HG02759 (cell line): ENCODE data around the gene LRRC52.

ENCODE experiments used
- ATAC-seq: cut with Tn5 transposase; IDR thresholded peaks from one replicate; pipeline ENCODE4 v1.9.1; 2021; ENCODE audit warnings: mild to moderate bottlenecking, moderate library complexity; ENCODE audit not compliant: unreplicated experiment

The LRRC52 gene

GRCh38 chr1:165537356-165538109 is 6.3 kb upstream of the LRRC52 start:
- no peak for ATAC-seq

DNA sequence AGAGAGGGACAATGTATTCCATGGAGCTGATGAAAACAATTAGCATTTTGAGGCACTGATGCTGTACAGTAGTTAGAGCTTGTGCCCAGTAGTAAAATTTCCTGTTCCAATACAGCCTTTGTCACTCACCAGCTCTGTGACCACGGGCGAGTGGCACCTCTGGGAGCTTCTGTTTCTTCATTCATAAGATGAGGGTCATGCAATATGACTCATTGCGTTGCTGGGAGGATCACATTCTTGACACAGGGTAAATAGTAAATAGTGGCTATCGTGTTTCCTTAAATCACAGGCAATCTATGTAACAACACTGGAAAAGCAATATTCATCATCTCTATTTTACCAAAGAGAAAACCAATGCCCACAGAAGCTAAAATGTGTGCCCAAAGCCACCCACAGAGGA is 4.5 kb upstream of the LRRC52 start:
- ATAC-seq: no peak

DNA sequence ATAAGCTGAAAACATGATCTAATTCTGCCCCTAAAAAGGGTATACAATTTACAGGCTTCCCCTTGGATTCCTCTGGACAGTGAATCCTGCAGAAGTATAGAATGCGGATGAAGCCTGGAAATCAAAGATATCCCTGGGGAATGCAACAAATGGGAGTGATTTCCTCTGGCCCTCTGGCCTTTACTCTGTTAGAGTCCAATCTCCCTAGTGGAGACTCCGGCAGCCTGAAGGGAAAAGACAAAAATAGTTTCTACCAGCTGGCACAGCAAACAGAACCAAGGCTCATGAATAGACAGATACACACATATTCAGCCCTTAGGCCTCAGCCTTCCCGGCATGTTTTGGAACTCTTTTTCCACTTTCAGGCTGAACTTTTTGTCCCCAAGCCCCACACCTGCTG is 3.9 kb upstream of the LRRC52 start:
- no peak for ATAC-seq

GRCh38 chr1:165542015-165542631 is 1.7 kb upstream of the LRRC52 start:
- no peak for ATAC-seq

GRCh38 chr1:165542647-165543046 is 1.2 kb upstream of the LRRC52 start:
- ATAC-seq: no peak

GRCh38 chr1:165544996-165545395 is 1.2 kb downstream of the LRRC52 start:
- no peak for ATAC-seq

DNA sequence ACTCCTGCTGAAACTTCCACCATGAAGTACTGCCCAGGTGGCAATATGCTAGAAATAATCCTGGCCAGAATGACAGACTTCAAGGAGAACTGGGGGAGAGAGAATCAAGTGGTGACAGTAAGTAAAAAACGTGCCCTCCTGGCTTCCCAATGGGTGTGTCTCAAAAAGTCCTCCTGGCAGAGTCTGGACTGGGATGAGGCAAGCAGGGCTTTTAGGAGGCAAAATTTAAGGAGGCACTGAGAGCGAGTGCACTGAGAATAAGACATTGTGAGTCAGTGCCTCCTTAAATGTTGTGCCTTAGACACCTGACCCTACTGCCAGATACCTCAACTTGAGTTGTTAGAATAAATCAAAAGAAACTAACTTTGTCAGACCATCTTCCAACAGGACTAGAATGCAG is 2.2 kb downstream of the LRRC52 start:
- no peak for ATAC-seq

GRCh38 chr1:165549973-165550372 is 6.2 kb downstream of the LRRC52 start:
- no peak for ATAC-seq

DNA sequence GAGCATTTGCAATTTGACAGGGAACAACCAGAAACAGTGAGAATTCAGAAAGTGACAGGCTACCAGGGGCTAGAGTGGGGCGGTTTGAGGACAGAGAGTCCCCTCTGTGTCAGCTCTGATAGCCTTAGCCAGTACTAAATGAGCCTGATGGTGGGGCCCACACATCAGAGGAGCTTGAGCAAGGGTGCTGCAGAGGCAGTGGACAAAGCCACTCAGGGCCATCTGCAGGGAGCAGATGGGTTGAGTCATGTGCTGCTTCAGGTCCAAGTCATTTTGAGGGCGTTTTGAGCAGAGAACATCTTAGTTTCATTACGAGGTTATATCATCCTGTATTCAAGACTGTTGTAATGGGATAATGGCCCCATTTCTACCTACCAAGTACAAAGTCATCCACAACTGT is 7.7 kb downstream of the LRRC52 start:
- no peak for ATAC-seq

- ATAC-seq: no peak
These were observed 17.3 kb downstream of the LRRC52 start for GRCh38 chr1:165560883-165561656.

GRCh38 chr1:165562571-165562970 is 18.8 kb downstream of the LRRC52 start:
- ATAC-seq: no peak

GRCh38 chr1:165563551-165563950 is 19.8 kb downstream of the LRRC52 start:
- no peak for ATAC-seq

DNA sequence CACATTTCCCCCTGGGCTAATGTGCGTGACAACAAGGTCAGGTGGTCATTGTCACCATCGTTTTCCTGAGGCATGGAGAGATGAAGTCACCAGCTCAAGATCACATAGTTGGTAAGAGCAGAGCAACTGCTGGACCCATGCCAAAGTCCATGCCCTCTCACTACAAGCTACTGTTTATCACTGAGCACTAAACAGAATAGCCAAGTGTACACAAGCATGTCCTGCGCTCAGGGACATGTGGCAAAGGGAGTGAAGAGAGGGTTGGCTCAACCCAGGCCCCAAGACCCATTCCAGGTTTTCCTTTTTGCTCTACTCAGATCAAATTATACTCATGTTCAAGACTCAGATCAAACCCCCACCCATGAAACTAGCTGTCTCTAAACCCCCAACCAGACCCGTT is 20.8 kb downstream of the LRRC52 start:
- no peak for ATAC-seq

GRCh38 chr1:165565751-165566490 is 22.1 kb downstream of the LRRC52 start:
- ATAC-seq: no peak

DNA sequence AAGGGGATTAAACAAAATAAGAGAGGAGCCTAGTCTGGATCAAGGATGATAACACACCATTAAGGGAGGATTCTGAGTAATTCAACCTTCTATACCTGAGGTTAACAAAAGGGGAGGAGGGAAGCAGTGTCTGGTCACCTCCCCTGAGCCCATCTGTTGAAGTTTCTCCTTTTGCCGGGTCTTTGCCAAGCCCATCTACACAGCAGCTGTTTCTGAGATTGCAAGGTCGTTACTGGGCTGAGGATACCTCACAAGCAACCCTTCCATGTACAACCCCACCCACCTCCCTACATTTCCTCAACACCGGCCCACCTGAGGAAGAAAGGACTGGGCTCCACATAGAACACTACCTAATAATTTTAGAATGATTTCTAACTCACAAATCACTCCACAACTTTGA is 26.3 kb downstream of the LRRC52 start:
- no peak for ATAC-seq

GRCh38 chr1:165573787-165574186 is 30.0 kb downstream of the LRRC52 start:
- ATAC-seq: no peak

DNA sequence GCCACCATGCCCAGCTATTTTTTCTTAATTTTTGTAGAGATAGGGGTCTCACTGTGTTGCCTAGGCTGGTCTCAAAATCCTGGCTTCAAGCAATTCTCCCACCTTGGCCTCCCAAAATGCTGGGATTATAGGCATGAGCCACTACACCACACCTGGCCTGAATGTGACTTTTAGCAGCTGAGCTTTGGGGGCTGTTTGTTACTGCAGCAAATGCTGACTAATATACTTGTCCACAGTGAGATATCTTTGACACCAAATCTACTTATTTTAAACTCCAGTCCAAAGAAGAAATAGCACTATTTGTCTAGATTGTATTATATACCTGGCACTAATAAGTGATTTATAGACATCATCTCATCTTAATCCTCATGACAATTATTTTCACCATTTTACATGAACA is 30.5 kb downstream of the LRRC52 start:
- ATAC-seq: no peak

DNA sequence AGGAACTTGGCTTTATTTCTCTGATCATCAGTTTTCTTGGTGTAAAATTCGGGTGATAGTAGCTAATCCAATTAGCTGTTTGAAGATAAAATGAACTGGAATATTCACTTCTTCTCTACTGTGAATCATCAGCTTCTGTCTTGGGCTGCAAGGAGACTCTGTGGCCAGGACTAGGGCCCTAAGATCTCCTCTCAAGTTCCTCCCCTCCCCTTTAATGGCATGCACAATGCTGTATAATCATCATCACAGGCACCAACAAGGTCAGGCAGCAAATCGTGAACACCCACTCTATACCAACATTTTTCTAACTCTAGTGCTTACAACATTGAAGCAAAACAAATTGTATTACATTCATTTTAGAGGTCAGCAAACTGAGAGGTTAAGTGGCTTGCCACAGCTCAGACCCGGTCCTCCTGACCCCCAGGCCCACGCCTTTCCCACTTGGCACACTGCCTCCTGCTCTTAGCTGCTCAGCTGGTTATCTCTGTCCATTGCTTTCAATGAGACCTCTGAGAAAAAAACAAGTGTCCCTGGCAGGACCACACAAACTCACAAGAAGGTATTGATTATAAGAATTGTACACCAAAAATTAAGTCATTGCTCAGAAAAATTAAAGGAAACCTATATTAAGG is 31.8 kb downstream of the LRRC52 start:
- no peak for ATAC-seq

DNA sequence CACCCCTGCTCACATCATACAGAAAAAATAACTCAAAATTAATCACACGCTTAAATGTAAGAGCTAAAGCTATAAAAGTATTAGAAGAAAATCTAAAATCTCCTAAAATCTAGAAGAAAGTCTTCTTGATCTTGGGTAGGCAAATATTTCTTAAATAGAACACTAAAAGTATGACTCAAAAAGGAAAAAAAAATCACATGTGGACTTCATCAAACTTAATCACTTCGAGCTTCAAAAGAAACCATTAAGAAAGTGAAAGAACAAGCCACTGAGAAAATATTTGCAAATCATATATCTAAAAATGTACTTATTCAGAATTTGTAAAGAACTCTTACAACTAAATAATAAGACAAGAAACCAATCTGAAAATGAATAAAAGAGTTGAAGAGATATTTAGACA is 32.7 kb downstream of the LRRC52 start:
- ATAC-seq: no peak

DNA sequence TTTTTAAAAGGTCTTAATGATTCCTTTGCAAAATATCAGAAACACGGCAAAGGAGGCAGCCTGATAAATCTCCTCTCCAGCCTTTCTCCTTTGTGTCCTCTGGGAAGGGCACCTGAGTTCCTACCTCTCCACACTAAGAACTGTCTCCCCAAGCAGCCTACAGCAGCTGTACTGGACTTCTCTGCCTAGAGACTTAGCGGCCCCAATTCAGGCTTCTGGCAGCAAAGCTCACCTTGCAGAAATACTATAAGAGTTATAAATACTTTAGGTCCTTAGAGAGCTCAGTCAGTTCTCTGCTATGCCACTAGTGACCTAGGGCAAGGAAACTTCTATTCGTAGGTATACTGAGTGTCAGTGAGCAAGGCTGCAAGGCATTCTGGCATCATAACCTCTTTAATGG is 33.9 kb downstream of the LRRC52 start:
- ATAC-seq: no peak
